Raji (cell line): ENCODE data around the gene PDLIM5.

ENCODE experiments used
- POLR2A ChIP-seq: IDR thresholded peaks from 2 replicates; pipeline ENCODE4 v1.6.1; 2011; ENCODE audit warnings: low read depth, low read length, control low read depth; ENCODE audit not compliant: insufficient read depth

Gene PDLIM5

DNA sequence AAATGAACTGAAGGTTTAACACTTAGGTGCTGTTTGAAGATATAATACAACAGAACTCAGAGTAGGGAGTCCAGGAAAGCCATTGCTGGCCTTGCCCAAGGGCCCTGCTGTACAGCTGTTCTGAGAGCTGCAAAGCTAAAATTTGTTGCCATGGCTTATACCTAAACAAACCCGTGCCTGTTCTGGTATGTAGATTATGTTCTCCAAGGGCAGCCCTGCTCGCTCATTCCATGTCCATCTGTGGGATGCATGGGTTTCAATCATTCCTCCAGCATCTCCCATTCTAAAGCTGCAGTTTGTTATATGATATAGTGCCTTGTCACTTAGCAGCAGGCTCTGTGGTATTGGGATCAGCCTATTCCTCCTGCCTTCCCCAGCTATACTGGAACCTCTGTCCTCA, 225.2 kb downstream of the PDLIM5 start:
- TF ChIP-seq POLR2A = no peak

- no peak for TF ChIP-seq POLR2A
Measured at GRCh38 chr4:94678896-94679295, 227.2 kb downstream of the PDLIM5 start.

DNA sequence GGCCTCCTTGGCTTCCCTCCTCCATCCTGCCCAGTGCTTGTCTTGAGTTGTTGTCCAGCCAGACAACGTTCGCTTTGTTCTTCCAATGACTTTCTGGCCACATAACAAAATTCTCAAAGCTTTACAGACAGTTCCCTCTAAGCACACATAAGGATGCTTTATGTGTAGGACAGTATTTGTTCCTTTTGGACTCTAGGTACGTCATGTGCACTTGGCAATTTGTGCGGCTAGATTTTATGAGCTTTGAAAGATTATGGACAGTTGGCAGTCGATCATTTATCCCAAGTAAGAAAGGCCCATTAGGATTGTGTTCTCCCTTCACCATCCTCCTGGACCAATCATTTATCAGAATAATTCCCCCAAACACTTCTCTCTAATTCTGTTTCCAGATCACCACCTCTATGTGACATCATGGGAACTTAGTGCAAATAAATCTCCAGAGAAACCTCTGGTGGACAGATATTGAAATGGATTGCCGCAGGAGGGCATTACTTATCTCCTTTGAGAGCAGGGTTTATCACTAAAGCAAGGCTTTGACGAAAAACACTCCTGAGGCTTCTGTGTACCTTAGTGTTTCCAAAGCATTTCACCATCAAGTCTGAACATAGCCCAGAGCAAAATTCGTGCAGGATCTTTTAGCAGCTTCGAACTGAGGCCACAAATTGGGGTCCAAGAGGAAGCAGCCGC, 228.6 kb downstream of the PDLIM5 start:
- TF ChIP-seq POLR2A = no peak

GRCh38 chr4:94686086-94686485, 234.3 kb downstream of the PDLIM5 start:
- TF ChIP-seq POLR2A = no peak

- TF ChIP-seq POLR2A = no peak
Measured at GRCh38 chr4:94689155-94689860, 237.6 kb downstream of the PDLIM5 start.

- TF ChIP-seq POLR2A = no peak
Measured at GRCh38 chr4:94690851-94691254, 239.1 kb downstream of the PDLIM5 start.

DNA sequence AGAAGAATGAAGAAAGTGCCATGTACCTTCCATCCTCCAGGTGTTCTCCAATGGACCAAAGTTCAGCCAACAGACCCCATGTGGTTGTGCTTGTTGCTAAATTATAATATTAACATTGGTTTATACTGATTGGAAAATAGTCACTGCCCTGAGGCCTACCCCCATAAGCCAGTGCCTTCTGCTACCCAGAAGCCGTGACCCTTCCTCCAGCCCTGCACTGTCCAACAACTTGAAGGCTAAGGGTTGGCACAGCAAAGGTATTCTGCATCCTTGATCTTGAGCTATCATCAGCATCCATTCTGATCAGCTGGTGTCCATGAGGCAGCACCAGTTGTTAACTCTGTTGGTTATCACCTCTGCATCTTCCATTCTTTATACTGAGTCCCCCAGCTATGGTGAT, 239.8 kb downstream of the PDLIM5 start:
- TF ChIP-seq POLR2A = no peak

GRCh38 chr4:94695384-94695783, 243.6 kb downstream of the PDLIM5 start:
- TF ChIP-seq POLR2A = no peak

- no peak for TF ChIP-seq POLR2A
Measured at GRCh38 chr4:94698187-94698586, 246.4 kb downstream of the PDLIM5 start.

- no peak for TF ChIP-seq POLR2A
Measured at GRCh38 chr4:94700298-94700697, 248.6 kb downstream of the PDLIM5 start.

DNA sequence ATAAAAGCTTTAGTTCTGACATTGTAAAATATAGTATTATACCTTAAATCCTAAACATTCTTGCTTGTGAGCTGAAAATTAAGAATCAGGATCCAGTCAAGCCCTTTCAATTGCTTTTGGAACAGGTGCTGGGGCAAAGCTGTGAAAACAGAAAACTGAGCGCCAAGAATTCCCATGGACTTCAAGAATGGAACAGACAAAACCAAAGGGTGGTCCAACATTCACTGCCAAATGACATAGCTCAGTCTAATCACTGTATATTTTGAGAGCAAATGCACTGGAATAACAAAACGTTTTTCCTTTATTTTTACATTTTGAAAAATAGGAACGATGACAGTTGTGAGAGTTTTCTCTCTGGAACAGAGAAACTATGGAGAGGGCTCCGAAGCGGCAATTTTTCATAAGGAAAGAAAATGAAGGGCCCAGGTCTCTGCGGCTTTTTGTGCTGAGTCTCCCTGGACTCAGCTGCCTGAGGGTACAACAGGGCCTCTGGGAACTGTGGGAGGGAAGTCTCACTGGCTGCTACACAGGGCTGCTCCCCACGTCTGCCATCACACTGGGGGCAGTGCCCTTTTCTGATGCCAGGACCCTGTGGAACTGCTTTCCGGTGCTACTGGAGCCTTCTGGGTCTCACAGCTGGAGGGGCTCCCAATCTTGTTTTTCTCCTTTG, 250.0 kb downstream of the PDLIM5 start:
- no peak for TF ChIP-seq POLR2A

GRCh38 chr4:94711635-94712034, 259.9 kb downstream of the PDLIM5 start:
- no peak for TF ChIP-seq POLR2A

GRCh38 chr4:94714365-94715160, 262.8 kb downstream of the PDLIM5 start:
- TF ChIP-seq POLR2A = no peak

DNA sequence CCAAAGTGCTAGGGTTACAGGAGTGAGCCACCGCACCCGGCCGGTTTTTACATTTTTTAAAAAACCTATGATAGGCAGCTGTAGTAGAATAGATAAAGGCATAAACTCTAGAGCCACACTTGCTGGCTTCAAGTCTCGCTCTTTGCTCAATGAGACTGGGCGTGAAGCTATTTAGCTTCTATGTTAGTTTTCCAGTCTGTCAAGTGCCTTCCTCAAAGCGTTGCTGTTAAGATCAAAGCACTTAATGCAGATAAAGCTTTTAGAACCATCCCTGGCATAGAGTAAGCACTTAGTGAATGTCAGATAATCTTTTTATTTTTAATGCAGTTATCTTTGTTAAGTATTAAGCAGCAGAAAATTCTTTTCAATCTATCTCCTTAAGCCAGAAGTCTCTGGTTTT, 264.0 kb downstream of the PDLIM5 start:
- TF ChIP-seq POLR2A = no peak
